Activated CD4-positive, alpha-beta T cell treated with anti-CD3 and anti-CD28 coated beads, Interleukin-2, amount 50 U/mL, for 4 hours (primary cell): ENCODE measurements around the gene CFD.
"Not testable (repeated sequence)": the region's sequence is repeated elsewhere in the genome, so short reads cannot be mapped to it uniquely, and the experiment has no call there.

Experiments
- DNase-seq, 2 experiments: peaks; one replicate each; pipeline ENCODE4 v3.0.0-alpha.2; 2020

Gene CFD

GRCh38 chr19:852136-853013 is 7.1 kb upstream of the CFD start, which contains the start of gene ELANE:
TSS of gene ELANE (plus strand) at chr19:852303. CDS start at chr19:852329, 26 bp downstream.
- DNase-seq: no peak

- DNase-seq: no peak
Observed at GRCh38 chr19:853014-853585, 6.4 kb upstream of the CFD start.

GRCh38 chr19:853614-854220 is 5.7 kb upstream of the CFD start:
- not testable (repeated sequence) for DNase-seq

GRCh38 chr19:854549-854948 is 4.9 kb upstream of the CFD start:
- no peak for DNase-seq

- DNase-seq: no peak
Observed at GRCh38 chr19:855142-855541, 4.3 kb upstream of the CFD start.

GRCh38 chr19:855566-856120 is 3.8 kb upstream of the CFD start:
- no peak for DNase-seq

GRCh38 chr19:858284-858683 is 1.2 kb upstream of the CFD start:
- DNase-seq: no peak

GRCh38 chr19:861141-861755 is 1.8 kb downstream of the CFD start:
- DNase-seq: no peak

- DNase-seq: peak; percentile 60 to 63
Observed at GRCh38 chr19:861756-862580, 2.5 kb downstream of the CFD start.

- DNase-seq: peak; percentile 73 to 74
Observed at GRCh38 chr19:862581-863314, 3.3 kb downstream of the CFD start.

GRCh38 chr19:863315-863620 is 3.8 kb downstream of the CFD start:
- no peak for DNase-seq

- no peak for DNase-seq
Observed at GRCh38 chr19:866769-867300, 7.4 kb downstream of the CFD start.

- no peak for DNase-seq
Observed at GRCh38 chr19:867301-867793, 7.9 kb downstream of the CFD start.

- no peak for DNase-seq
Observed at GRCh38 chr19:867855-868457, 8.5 kb downstream of the CFD start.

- DNase-seq: no peak
Observed at GRCh38 chr19:868458-869244, 9.2 kb downstream of the CFD start.

GRCh38 chr19:869245-870177 is 10.0 kb downstream of the CFD start:
- no peak for DNase-seq

- no peak for DNase-seq
Observed at GRCh38 chr19:870314-870713, 10.8 kb downstream of the CFD start.

- no peak for DNase-seq
Observed at GRCh38 chr19:870963-871401, 11.5 kb downstream of the CFD start.
